BJ (cell line): ENCODE data around the gene UBQLN2. TPM values are rescaled to one million over a fixed set of nuclear protein-coding genes. Genes with fewer than 3 reads are reported as not detected.
A peak's percentile ranks its signal among the peaks of the same experiment; 100 is the strongest.
"Not testable (repeated sequence)": the region's sequence is repeated elsewhere in the genome, so short reads cannot be mapped to it uniquely, and the experiment has no call there.

Experiments used
- CTCF ChIA-PET: fragments of 350-600 bp; formaldehyde crosslinking; extraction: SDS; loops from one replicate; lab custom pipeline; 2021; ENCODE audit warnings: antibody characterized with exemption, inconsistent platforms; lab: Yijun Ruan, JAX
- POLR2A ChIA-PET: fragments of 300-600 bp; sonication (Branson Sonifier 250); formaldehyde crosslinking; extraction: SDS; loops from one replicate; lab custom pipeline; 2021; ENCODE audit warnings: antibody characterized with exemption; lab: Charles Lee
- DNase-seq: peaks from one replicate; pipeline ENCODE4 v3.0.0-alpha.2; 2011; ENCODE audit warnings: low read depth
- H3K27me3 ChIP-seq: 2 replicates; pipeline ENCODE4 v1.6.0; 2011; ENCODE audit warnings: low read length; ENCODE audit not compliant: control insufficient read depth, insufficient read depth
- H3K36me3 ChIP-seq: 2 replicates; pipeline ENCODE4 v1.5.1; 2011; ENCODE audit warnings: low read length; ENCODE audit not compliant: control insufficient read depth, insufficient read depth
- H3K4me3 ChIP-seq: 2 replicates; pipeline ENCODE4 v1.5.1; 2011; ENCODE audit warnings: low read depth, mild to moderate bottlenecking, control low read depth, low read length
- polyA minus RNA-seq: library from RNA; depleted of rRNA, polyadenylated mRNA; stranded (reverse); fragments of >200 nt; gene quantifications from 2 replicates; pipeline ENCODE4 v1.2.3, GENCODE V29; 2011; rRNA and poly(A)+ RNA removed
- polyA plus RNA-seq: library from polyadenylated mRNA; depleted of rRNA; stranded (reverse); fragments of >200 nt; gene quantifications from 2 replicates; pipeline ENCODE4 v1.2.3, GENCODE V29; 2011; rRNA removed
- TF ChIP-seq, protein P1 (sequence below): IDR thresholded peaks from 2 replicates; pipeline ENCODE4 v1.5.1; 2011; ENCODE audit warnings: low read depth, mild to moderate bottlenecking, control low read depth, inconsistent platforms, low read length, moderate library complexity; ENCODE audit not compliant: insufficient read depth

Gene UBQLN2
- polyA plus RNA-seq (15.5 and 18.5 TPM in 2 replicates), polyA minus RNA-seq (29.4 and 33.2 TPM in 2 replicates)

DNA sequence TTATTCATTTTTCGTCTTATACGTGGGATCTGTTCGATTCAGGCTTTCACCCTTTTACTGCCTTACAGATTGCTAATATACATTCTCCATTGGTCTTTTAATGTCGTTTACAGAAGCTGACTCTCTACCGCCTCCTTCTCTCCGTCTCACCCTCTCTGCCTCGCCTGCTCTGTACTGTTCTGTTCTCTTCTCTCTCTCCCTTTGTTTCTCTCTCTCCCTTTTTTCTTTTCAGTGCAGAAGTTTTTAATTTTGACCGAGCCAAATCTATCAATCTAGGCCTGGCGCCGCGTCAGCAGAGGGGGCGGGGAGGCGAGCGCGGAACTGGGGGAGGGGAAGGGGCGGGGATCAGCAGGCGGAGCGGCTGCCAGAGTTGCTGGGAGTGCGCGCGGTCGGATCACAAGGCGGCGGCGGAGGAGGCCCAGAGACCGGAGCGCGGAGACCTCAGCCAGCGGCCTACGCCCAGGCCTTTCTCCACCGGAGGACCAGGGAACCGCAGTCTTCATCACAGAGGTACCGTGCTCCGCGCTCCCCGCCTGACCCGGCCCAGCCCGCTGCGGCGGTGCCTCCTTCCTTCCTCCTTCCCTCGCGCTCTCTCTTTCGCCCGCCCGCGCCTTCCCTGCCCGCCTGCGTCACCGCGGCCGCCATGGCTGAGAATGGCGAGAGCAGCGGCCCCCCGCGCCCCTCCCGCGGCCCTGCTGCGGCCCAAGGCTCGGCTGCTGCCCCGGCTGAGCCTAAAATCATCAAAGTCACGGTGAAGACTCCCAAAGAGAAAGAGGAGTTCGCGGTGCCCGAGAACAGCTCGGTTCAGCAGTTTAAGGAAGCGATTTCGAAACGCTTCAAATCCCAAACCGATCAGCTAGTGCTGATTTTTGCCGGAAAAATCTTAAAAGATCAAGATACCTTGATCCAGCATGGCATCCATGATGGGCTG, at the start of gene UBQLN2:
Gene UBQLN2 (plus strand): TSS at position 397 of the 931 bp plus-strand sequence. CDS start 247 bp downstream, at position 644.
- CTCF ChIA-PET: interaction anchor here (0.6 to 0.7 kb wide), 2 partner anchors 9 to 175 kb away, joined by 3 read pairs; no protein-coding TSS in a partner anchor
- H3K4me3 ChIP-seq: peak within 1 kb of the TSS; percentile 54
- no peaks in the 10 kb centered on the region for H3K36me3 ChIP-seq
- TF ChIP-seq, protein P1, sequence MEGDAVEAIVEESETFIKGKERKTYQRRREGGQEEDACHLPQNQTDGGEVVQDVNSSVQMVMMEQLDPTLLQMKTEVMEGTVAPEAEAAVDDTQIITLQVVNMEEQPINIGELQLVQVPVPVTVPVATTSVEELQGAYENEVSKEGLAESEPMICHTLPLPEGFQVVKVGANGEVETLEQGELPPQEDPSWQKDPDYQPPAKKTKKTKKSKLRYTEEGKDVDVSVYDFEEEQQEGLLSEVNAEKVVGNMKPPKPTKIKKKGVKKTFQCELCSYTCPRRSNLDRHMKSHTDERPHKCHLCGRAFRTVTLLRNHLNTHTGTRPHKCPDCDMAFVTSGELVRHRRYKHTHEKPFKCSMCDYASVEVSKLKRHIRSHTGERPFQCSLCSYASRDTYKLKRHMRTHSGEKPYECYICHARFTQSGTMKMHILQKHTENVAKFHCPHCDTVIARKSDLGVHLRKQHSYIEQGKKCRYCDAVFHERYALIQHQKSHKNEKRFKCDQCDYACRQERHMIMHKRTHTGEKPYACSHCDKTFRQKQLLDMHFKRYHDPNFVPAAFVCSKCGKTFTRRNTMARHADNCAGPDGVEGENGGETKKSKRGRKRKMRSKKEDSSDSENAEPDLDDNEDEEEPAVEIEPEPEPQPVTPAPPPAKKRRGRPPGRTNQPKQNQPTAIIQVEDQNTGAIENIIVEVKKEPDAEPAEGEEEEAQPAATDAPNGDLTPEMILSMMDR: peak; percentile 33
- POLR2A ChIA-PET: no interaction called here
- DNase-seq: no peak
- no peaks in the 10 kb centered on the region for H3K27me3 ChIP-seq

DNA sequence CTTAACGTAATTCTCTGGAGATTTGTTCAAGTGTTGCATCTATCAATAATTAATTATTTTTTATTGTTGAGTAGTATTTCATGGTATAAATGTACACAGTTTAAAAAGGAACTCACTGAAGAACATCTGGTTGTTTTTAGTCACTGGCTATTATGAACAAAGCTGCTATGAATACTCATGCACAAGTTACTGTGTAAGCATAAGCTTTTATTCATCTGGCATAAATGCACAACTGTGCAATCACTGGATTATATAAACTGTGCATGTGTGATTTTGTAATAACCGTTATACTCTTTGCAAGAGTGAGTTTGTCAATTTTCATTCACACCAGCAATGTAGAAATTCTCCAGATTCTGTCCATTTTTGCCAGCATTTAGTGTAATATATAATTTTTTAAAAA, 43.8 kb upstream of the UBQLN2 start:
- H3K4me3 ChIP-seq: no peak overlapping the region
- no peak for DNase-seq
- ChIA-PET POLR2A (no interaction called here), CTCF (no interaction called here)
- no peaks in the 10 kb centered on the region for H3K27me3 ChIP-seq
- H3K36me3 ChIP-seq: no peaks in the 10 kb centered on the region
- TF ChIP-seq, protein P1: no peak

- H3K27me3 ChIP-seq, DNase-seq, H3K36me3 ChIP-seq, CTCF ChIA-PET, POLR2A ChIA-PET, H3K4me3 ChIP-seq: not testable (repeated sequence)
Observed at GRCh38 chrX:56529482-56530007, 33.9 kb upstream of the UBQLN2 start.

DNA sequence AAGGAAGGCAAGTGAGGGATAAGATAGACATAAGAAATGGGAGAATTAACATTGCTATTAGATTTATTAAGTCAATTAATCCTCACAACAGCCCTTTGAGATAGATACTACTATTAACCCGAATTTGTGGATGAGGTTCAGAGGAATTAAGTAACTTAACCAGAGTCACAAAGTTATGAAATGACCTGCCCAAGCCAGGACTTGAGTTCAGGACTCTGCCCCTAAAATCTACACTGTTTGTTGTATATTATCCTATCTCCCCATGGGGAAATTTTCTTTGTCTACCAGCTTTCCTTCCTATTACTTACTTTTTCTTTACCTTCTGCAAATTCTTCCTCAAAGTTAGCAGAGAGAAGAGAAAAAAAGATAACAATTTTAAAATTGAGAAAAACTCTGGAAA, 33.4 kb upstream of the UBQLN2 start:
- CTCF ChIA-PET: no interaction called here
- DNase-seq: no peak
- POLR2A ChIA-PET: no interaction called here
- Histone ChIP-seq H3K27me3 (no peaks in the 10 kb centered on the region), H3K4me3 (no peak overlapping the region), H3K36me3 (no peaks in the 10 kb centered on the region)
- TF ChIP-seq, protein P1: no peak

GRCh38 chrX:56550667-56551066, 12.8 kb upstream of the UBQLN2 start:
- Histone ChIP-seq H3K4me3 (no peak overlapping the region), H3K36me3 (no peaks in the 10 kb centered on the region), H3K27me3 (no peaks in the 10 kb centered on the region)
- ChIA-PET CTCF (no interaction called here), POLR2A (no interaction called here)
- TF ChIP-seq, protein P1: no peak
- DNase-seq: no peak
